ENCODE measurements around the gene PBX1.

Gene PBX1

DNA sequence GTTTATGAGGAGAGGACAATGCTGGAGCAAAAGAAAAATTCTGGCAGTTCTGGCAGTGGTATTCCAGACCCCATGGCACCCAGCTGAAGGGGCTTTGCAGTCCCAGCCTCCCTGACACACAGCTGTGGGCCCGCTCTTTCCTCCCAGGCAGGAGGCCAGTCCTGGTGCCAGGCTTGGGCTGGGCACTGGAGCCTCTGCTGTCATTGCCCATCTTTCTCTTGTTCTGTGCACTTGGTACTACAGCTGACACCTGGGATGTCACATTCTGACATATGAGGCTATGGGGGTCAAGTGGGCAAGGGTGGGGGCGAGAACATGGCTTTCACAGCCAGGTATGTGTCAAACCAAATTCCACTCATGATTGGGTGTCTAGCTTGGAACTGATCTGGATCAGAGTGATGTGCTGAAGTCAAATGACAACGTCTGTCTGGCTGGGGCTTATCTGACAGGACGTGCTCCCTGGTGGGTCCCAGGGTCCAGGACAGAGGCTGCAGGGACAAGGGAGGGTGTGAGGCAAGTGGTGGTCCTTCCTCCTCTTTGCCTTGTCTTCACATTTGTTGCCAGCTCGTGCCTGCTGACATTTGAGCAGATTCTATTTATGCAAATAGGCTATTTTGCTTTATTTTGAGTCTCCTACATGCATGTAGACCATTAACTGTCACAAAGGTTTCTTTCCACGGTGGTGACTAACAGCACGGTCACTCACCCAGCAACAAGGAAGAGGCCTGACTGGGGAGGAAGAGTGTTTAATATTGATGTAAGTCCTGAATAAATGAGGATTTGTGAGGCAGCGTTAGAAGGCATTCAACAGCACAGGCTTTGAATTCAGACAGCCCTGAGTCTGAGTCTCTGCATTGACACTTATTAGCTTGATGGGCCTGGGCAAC lies 336.3 kb downstream of the PBX1 start:
- H3K4me3 ChIP-seq (replicated peaks; ENCODE audit: low read depth, low read length) = no peak overlapping the region
- TF ChIP-seq, protein P1, sequence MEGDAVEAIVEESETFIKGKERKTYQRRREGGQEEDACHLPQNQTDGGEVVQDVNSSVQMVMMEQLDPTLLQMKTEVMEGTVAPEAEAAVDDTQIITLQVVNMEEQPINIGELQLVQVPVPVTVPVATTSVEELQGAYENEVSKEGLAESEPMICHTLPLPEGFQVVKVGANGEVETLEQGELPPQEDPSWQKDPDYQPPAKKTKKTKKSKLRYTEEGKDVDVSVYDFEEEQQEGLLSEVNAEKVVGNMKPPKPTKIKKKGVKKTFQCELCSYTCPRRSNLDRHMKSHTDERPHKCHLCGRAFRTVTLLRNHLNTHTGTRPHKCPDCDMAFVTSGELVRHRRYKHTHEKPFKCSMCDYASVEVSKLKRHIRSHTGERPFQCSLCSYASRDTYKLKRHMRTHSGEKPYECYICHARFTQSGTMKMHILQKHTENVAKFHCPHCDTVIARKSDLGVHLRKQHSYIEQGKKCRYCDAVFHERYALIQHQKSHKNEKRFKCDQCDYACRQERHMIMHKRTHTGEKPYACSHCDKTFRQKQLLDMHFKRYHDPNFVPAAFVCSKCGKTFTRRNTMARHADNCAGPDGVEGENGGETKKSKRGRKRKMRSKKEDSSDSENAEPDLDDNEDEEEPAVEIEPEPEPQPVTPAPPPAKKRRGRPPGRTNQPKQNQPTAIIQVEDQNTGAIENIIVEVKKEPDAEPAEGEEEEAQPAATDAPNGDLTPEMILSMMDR (IDR thresholded peaks at IDR 0.05; ENCODE audit: low read length, missing control alignments) = no peak
- DNase-seq (ENCODE audit: low read depth) = no peak

DNA sequence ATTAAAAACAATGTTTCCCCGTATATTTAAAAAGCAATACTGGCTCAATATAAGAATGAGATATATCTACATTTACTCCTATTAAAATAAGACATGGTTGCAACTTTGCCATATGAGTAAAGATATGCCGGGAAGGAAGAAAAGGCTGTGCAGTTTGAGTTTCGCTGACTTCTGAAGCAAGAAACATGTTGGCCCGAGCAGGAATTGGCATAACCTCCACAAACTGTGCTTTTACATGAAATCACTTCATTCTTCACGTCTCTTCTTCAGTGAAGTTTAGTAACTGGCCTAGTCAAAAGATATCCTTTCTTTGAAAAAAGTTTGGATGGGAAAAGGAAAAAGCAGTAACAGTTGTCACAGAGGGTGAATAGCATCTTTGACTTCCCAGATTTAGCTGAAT lies 342.0 kb downstream of the PBX1 start:
- no peak overlapping the region for H3K4me3 ChIP-seq (replicated peaks; ENCODE audit: low read depth, low read length)
- TF ChIP-seq, protein P1 (IDR thresholded peaks at IDR 0.05; ENCODE audit: low read length, missing control alignments) = no peak
- DNase-seq (ENCODE audit: low read depth) = no peak
